ENCODE measurements around the gene MCF2L.

GRCh38 chr13:113121928-113122471 is 153.0 kb downstream of the MCF2L start:
- TF ChIP-seq POLR2A (IDR thresholded peaks at IDR 0.05; ENCODE audit: low read depth, low read length) (no peak), TAF1 (IDR thresholded peaks at IDR 0.05; ENCODE audit: borderline replicate concordance, low read depth, low read length) (no peak), POLR2AphosphoS5 (IDR thresholded peaks at IDR 0.05; ENCODE audit: low read depth, low read length) (no peak)
